Measurements from ENCODE around the gene EXOSC2.

The EXOSC2 gene

GRCh38 chr9:130732793-130733221 is 39.2 kb downstream of the EXOSC2 start:
- DNase-seq (ENCODE audit: low spot score): no peak
- H2BK12ac ChIP-seq (ENCODE audit: low read length): no peak overlapping the region
- H3K27me3 ChIP-seq (ENCODE audit: control insufficient read depth in 3 of 3, insufficient read depth in 3 of 3, low read depth in 1 of 3, low read length in 3 of 3): no peaks in the 10 kb centered on the region
- WGBS, 2 donors (ENCODE audit: extremely low coverage in 2 of 2, insufficient read length in 2 of 2, insufficient replicate concordance in 1 of 2): no CpG with 5 or more reads among the region's 5 CpGs
- H3K27ac ChIP-seq (replicated peaks; ENCODE audit: low read length): no peak overlapping the region
- no peak overlapping the region for H3K4me3 ChIP-seq (ENCODE audit: low read length in 2 of 2)
- H3K9ac ChIP-seq (ENCODE audit: low read depth, low read length, poor library complexity): no peak overlapping the region
- H3K79me1 ChIP-seq (ENCODE audit: low read depth, low read length): no peaks in the 10 kb centered on the region
- no peak overlapping the region for H4K8ac ChIP-seq (ENCODE audit: low read depth, low read length)
- no peak overlapping the region for H3K23ac ChIP-seq (ENCODE audit: low read depth, low read length, poor library complexity)
- no peak overlapping the region for H2AK5ac ChIP-seq (ENCODE audit: low read depth, low read length)
- no peak overlapping the region for H4K91ac ChIP-seq (ENCODE audit: low read depth, low read length, poor library complexity)
- H2AFZ ChIP-seq (ENCODE audit: low read length): no peak overlapping the region
- no peak overlapping the region for H2BK15ac ChIP-seq (ENCODE audit: low read length)
- H3K9me3 ChIP-seq (replicated peaks in 1 of 2; ENCODE audit: control insufficient read depth in 2 of 2, insufficient read depth in 1 of 2, low read depth in 1 of 2, low read length in 2 of 2): peaks cover 0 to 4% of the 10 kb centered on the region in 2 donors
- H3K36me3 ChIP-seq (replicated peaks in 1 of 2; ENCODE audit: control insufficient read depth in 2 of 2, insufficient read depth in 2 of 2, low read length in 2 of 2): no peaks in the 10 kb centered on the region
- H3K18ac ChIP-seq (ENCODE audit: low read length): no peak overlapping the region
- H3K4ac ChIP-seq (ENCODE audit: low read length): no peak overlapping the region
- H3K4me2 ChIP-seq (ENCODE audit: insufficient read depth, low read length, poor library complexity, severe bottlenecking): no peak overlapping the region
- no peak overlapping the region for H3K14ac ChIP-seq (ENCODE audit: low read length)
- no peaks in the 10 kb centered on the region for H3K4me1 ChIP-seq (ENCODE audit: control insufficient read depth in 2 of 2, insufficient read depth in 1 of 2, low read depth in 1 of 2, low read length in 2 of 2)
- no peak overlapping the region for H2BK120ac ChIP-seq (ENCODE audit: low read depth, low read length)
- no peak overlapping the region for H2BK5ac ChIP-seq (ENCODE audit: low read length)

- H3K36me3 ChIP-seq (replicated peaks in 1 of 2; ENCODE audit: control insufficient read depth in 2 of 2, insufficient read depth in 2 of 2, low read length in 2 of 2): no peaks in the 10 kb centered on the region
- no CpG with 5 or more reads among the region's 4 CpGs for WGBS, 2 donors (ENCODE audit: extremely low coverage in 2 of 2, insufficient read length in 2 of 2, insufficient replicate concordance in 1 of 2)
- no peak overlapping the region for H2BK5ac ChIP-seq (ENCODE audit: low read length)
- no peaks in the 10 kb centered on the region for H3K4me1 ChIP-seq (ENCODE audit: control insufficient read depth in 2 of 2, insufficient read depth in 1 of 2, low read depth in 1 of 2, low read length in 2 of 2)
- H3K9ac ChIP-seq (ENCODE audit: low read depth, low read length, poor library complexity): no peak overlapping the region
- H4K8ac ChIP-seq (ENCODE audit: low read depth, low read length): no peak overlapping the region
- H3K18ac ChIP-seq (ENCODE audit: low read length): no peak overlapping the region
- no peak overlapping the region for H2AFZ ChIP-seq (ENCODE audit: low read length)
- no peak overlapping the region for H2BK12ac ChIP-seq (ENCODE audit: low read length)
- no peak overlapping the region for H2BK120ac ChIP-seq (ENCODE audit: low read depth, low read length)
- H3K4me3 ChIP-seq (ENCODE audit: low read length in 2 of 2): no peak overlapping the region
- H3K79me1 ChIP-seq (ENCODE audit: low read depth, low read length): no peaks in the 10 kb centered on the region
- H3K4me2 ChIP-seq (ENCODE audit: insufficient read depth, low read length, poor library complexity, severe bottlenecking): no peak overlapping the region
- no peak overlapping the region for H3K27ac ChIP-seq (replicated peaks; ENCODE audit: low read length)
- no peak overlapping the region for H2AK5ac ChIP-seq (ENCODE audit: low read depth, low read length)
- H3K4ac ChIP-seq (ENCODE audit: low read length): no peak overlapping the region
- H3K14ac ChIP-seq (ENCODE audit: low read length): no peak overlapping the region
- DNase-seq (ENCODE audit: low spot score): no peak
- no peaks in the 10 kb centered on the region for H3K27me3 ChIP-seq (ENCODE audit: control insufficient read depth in 3 of 3, insufficient read depth in 3 of 3, low read depth in 1 of 3, low read length in 3 of 3)
- H4K91ac ChIP-seq (ENCODE audit: low read depth, low read length, poor library complexity): no peak overlapping the region
- H2BK15ac ChIP-seq (ENCODE audit: low read length): no peak overlapping the region
- H3K23ac ChIP-seq (ENCODE audit: low read depth, low read length, poor library complexity): no peak overlapping the region
- no peaks in the 10 kb centered on the region for H3K9me3 ChIP-seq (replicated peaks in 1 of 2; ENCODE audit: control insufficient read depth in 2 of 2, insufficient read depth in 1 of 2, low read depth in 1 of 2, low read length in 2 of 2)
These were observed 42.0 kb downstream of the EXOSC2 start for GRCh38 chr9:130735566-130735965.

- no peak overlapping the region for H3K4me2 ChIP-seq (ENCODE audit: insufficient read depth, low read length, poor library complexity, severe bottlenecking)
- peaks cover 0 to 2% of the 10 kb centered on the region in 2 donors for H3K36me3 ChIP-seq (replicated peaks in 1 of 2; ENCODE audit: control insufficient read depth in 2 of 2, insufficient read depth in 2 of 2, low read length in 2 of 2)
- no peak overlapping the region for H4K8ac ChIP-seq (ENCODE audit: low read depth, low read length)
- no peak for DNase-seq (ENCODE audit: low spot score)
- no peak overlapping the region for H4K91ac ChIP-seq (ENCODE audit: low read depth, low read length, poor library complexity)
- no peak overlapping the region for H2BK15ac ChIP-seq (ENCODE audit: low read length)
- no peak overlapping the region for H2BK5ac ChIP-seq (ENCODE audit: low read length)
- no peak overlapping the region for H3K27ac ChIP-seq (replicated peaks; ENCODE audit: low read length)
- no peaks in the 10 kb centered on the region for H3K79me1 ChIP-seq (ENCODE audit: low read depth, low read length)
- H2BK12ac ChIP-seq (ENCODE audit: low read length): no peak overlapping the region
- no peak overlapping the region for H3K18ac ChIP-seq (ENCODE audit: low read length)
- no peak overlapping the region for H3K23ac ChIP-seq (ENCODE audit: low read depth, low read length, poor library complexity)
- H3K4ac ChIP-seq (ENCODE audit: low read length): no peak overlapping the region
- WGBS, 2 donors (ENCODE audit: extremely low coverage in 2 of 2, insufficient read length in 2 of 2, insufficient replicate concordance in 1 of 2): no CpG with 5 or more reads among the region's 1 CpG
- peaks cover 1 to 4% of the 10 kb centered on the region in 2 donors for H3K9me3 ChIP-seq (replicated peaks in 1 of 2; ENCODE audit: control insufficient read depth in 2 of 2, insufficient read depth in 1 of 2, low read depth in 1 of 2, low read length in 2 of 2)
- no peak overlapping the region for H2AFZ ChIP-seq (ENCODE audit: low read length)
- H3K4me3 ChIP-seq (ENCODE audit: low read length in 2 of 2): no peak overlapping the region
- H3K9ac ChIP-seq (ENCODE audit: low read depth, low read length, poor library complexity): no peak overlapping the region
- H3K14ac ChIP-seq (ENCODE audit: low read length): no peak overlapping the region
- H3K4me1 ChIP-seq (ENCODE audit: control insufficient read depth in 2 of 2, insufficient read depth in 1 of 2, low read depth in 1 of 2, low read length in 2 of 2): no peaks in the 10 kb centered on the region
- no peak overlapping the region for H2BK120ac ChIP-seq (ENCODE audit: low read depth, low read length)
- H3K27me3 ChIP-seq (ENCODE audit: control insufficient read depth in 3 of 3, insufficient read depth in 3 of 3, low read depth in 1 of 3, low read length in 3 of 3): no peaks in the 10 kb centered on the region
- no peak overlapping the region for H2AK5ac ChIP-seq (ENCODE audit: low read depth, low read length)
These were observed 43.3 kb downstream of the EXOSC2 start for GRCh38 chr9:130736834-130737233.

- Histone ChIP-seq H3K23ac (ENCODE audit: low read depth, low read length, poor library complexity) (no peak overlapping the region), H2BK120ac (ENCODE audit: low read depth, low read length) (no peak overlapping the region), H3K14ac (ENCODE audit: low read length) (no peak overlapping the region), H4K8ac (ENCODE audit: low read depth, low read length) (no peak overlapping the region), H3K27me3 (ENCODE audit: control insufficient read depth in 3 of 3, insufficient read depth in 3 of 3, low read depth in 1 of 3, low read length in 3 of 3) (no peaks in the 10 kb centered on the region), H2BK5ac (ENCODE audit: low read length) (no peak overlapping the region), H3K4me2 (ENCODE audit: insufficient read depth, low read length, poor library complexity, severe bottlenecking) (no peak overlapping the region), H3K36me3 (replicated peaks in 1 of 2; ENCODE audit: control insufficient read depth in 2 of 2, insufficient read depth in 2 of 2, low read length in 2 of 2) (peaks cover 0 to 2% of the 10 kb centered on the region in 2 donors), H2AFZ (ENCODE audit: low read length) (no peak overlapping the region), H2BK12ac (ENCODE audit: low read length) (no peak overlapping the region), H2AK5ac (ENCODE audit: low read depth, low read length) (no peak overlapping the region), H3K9ac (ENCODE audit: low read depth, low read length, poor library complexity) (no peak overlapping the region), H3K18ac (ENCODE audit: low read length) (no peak overlapping the region), H3K9me3 (replicated peaks in 1 of 2; ENCODE audit: control insufficient read depth in 2 of 2, insufficient read depth in 1 of 2, low read depth in 1 of 2, low read length in 2 of 2) (peaks cover 2 to 4% of the 10 kb centered on the region in 2 donors), H4K91ac (ENCODE audit: low read depth, low read length, poor library complexity) (no peak overlapping the region), H3K79me1 (ENCODE audit: low read depth, low read length) (no peaks in the 10 kb centered on the region), H2BK15ac (ENCODE audit: low read length) (no peak overlapping the region), H3K4me1 (ENCODE audit: control insufficient read depth in 2 of 2, insufficient read depth in 1 of 2, low read depth in 1 of 2, low read length in 2 of 2) (no peaks in the 10 kb centered on the region), H3K27ac (replicated peaks; ENCODE audit: low read length) (no peak overlapping the region), H3K4ac (ENCODE audit: low read length) (no peak overlapping the region), H3K4me3 (ENCODE audit: low read length in 2 of 2) (no peak overlapping the region)
- WGBS, 2 donors (ENCODE audit: extremely low coverage in 2 of 2, insufficient read length in 2 of 2, insufficient replicate concordance in 1 of 2): no CpG with 5 or more reads among the region's 3 CpGs
- DNase-seq (ENCODE audit: low spot score): no peak
These were observed 44.7 kb downstream of the EXOSC2 start for GRCh38 chr9:130738281-130738680.

All from neuronal stem cell (in vitro differentiated cells).